ENCODE data around the gene EFEMP2. TPM values are rescaled to one million over a fixed set of nuclear protein-coding genes. Genes with fewer than 3 reads are reported as not detected.

EFEMP2 gene
- total RNA-seq, 1 donor from 2014 or later, result 97.3 TPM

DNA sequence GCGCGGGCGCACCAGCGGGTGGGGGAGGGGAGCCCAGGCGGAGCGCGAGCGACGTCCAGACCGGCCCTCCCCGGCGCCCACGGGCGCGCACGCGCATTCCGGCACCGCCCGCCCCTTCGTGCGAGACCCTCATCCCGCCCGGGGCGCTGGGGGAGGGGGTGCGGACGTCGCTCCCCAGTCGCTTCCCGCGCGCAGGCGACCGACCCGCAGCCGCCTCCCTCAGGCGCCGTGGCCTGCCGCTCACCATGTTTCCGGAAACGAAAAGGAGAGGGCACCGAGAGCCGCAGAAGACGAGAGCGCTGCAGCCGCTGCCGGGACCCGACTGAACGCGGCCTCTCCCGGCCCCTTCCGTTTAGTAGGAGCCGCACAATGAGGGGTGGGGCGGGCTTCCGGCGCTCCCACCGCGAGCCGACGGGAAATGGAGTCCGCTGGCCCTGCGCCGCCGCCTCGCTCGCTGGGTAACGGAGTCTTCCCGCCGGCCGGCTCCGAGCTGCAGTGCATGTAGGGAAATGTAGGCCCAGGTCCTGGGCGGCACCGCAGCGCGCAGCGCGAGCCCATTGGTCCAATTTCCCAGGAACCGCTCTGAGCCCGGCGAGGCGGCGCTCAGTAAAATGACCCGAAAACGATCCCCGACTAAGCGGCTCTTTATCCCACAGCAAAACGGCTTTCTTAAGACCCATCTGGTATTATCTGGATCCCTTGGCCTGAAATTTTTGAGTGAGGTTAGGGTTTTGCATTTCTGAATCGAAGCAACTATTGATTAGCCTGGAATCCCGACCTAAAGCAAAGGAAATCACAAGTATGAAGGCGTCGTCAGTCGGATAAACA, 14.5 kb downstream of the EFEMP2 start, which contains the start of gene CFL1:
Gene CFL1, minus strand, starts transcription at position 328 of the 828 bp plus-strand sequence. Its CDS starts 81 bp downstream, at position 247.
- Histone ChIP-seq H3K27ac (ENCODE audit: low read depth, low read length) (peak within 1 kb of the TSS; percentile 75), H2AFZ (ENCODE audit: low read depth, low read length) (peak within 1 kb of the TSS; percentile 7), H3K9me3 (ENCODE audit: insufficient read depth, low read depth, low read length) (no peaks in the 10 kb centered on the region), H3K79me2 (ENCODE audit: insufficient read depth, low read length) (peaks cover 76% of the 10 kb centered on the region), H3K27me3 (ENCODE audit: insufficient read depth, low read length) (no peaks in the 10 kb centered on the region), H3K36me3 (ENCODE audit: insufficient read depth, low read length) (peaks cover 38% of the 10 kb centered on the region), H3K4me3 (ENCODE audit: insufficient read depth, low read depth, low read length) (peak within 1 kb of the TSS; percentile 98), H3K9ac (ENCODE audit: low read length) (peak within 1 kb of the TSS; percentile 89), H3K4me1 (ENCODE audit: insufficient read depth, low read length) (peaks cover 48% of the 10 kb centered on the region), H3K4me2 (ENCODE audit: low read length) (peak within 1 kb of the TSS; percentile 96), H4K20me1 (ENCODE audit: insufficient read depth, low read length) (peaks cover 62% of the 10 kb centered on the region)
- Mint-ChIP-seq H3K4me3 (ENCODE audit: unreplicated experiment) (peak within 1 kb of the TSS; percentile 99), H3K27me3 (ENCODE audit: low read depth, unreplicated experiment) (no peaks in the 10 kb centered on the region), H3K4me1 (ENCODE audit: low read depth, unreplicated experiment) (peaks cover 39% of the 10 kb centered on the region), H3K27ac (ENCODE audit: unreplicated experiment) (peak within 1 kb of the TSS; percentile 99), H3K36me3 (ENCODE audit: low read depth, unreplicated experiment) (peaks cover 33% of the 10 kb centered on the region), H3K9me3 (ENCODE audit: unreplicated experiment) (no peaks in the 10 kb centered on the region)
- DNase-seq (ENCODE audit: low read depth) (peak; percentile 92), FAIRE-seq (no peak)
- TF ChIP-seq CTCF (IDR thresholded peaks at IDR 0.05; ENCODE audit: insufficient read depth, low read depth, low read length) (no peak), EZH2 (IDR thresholded peaks at IDR 0.05; ENCODE audit: insufficient read depth, low read length) (no peak)

DNA sequence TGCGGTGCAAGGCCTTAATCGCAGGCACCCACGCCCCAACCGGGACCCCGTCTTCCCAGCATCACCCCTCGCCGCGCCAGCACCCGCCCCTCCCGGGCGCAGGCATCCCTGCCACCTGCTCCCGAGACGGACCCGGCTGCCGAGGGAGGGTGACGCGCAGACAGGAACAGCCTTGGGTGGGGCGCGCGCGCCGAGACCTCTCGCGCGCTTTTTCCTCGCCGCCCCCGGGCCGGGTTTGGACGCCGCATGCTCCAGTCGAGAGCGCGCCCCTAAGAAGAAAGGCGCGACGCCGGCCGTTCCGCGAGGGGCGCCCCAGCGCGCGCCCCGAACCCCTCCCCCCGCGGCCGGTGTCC, 15.1 kb downstream of the EFEMP2 start:
- TF ChIP-seq CTCF (IDR thresholded peaks at IDR 0.05; ENCODE audit: insufficient read depth, low read depth, low read length), result no peak
- no peak for TF ChIP-seq EZH2 (IDR thresholded peaks at IDR 0.05; ENCODE audit: insufficient read depth, low read length)
- Mint-ChIP-seq H3K36me3 (ENCODE audit: low read depth, unreplicated experiment) (peaks cover 31% of the 10 kb centered on the region), H3K4me3 (ENCODE audit: unreplicated experiment) (peak overlapping the region; percentile 99), H3K27ac (ENCODE audit: unreplicated experiment) (no peak overlapping the region), H3K9me3 (ENCODE audit: unreplicated experiment) (no peaks in the 10 kb centered on the region), H3K27me3 (ENCODE audit: low read depth, unreplicated experiment) (no peaks in the 10 kb centered on the region), H3K4me1 (ENCODE audit: low read depth, unreplicated experiment) (peaks cover 35% of the 10 kb centered on the region)
- DNase-seq (ENCODE audit: low read depth) (no peak), FAIRE-seq (no peak)
- peaks cover 44% of the 10 kb centered on the region for H3K4me1 ChIP-seq (ENCODE audit: insufficient read depth, low read length)
- peaks cover 34% of the 10 kb centered on the region for H3K36me3 ChIP-seq (ENCODE audit: insufficient read depth, low read length)
- peak overlapping the region; percentile 86 for H3K9ac ChIP-seq (ENCODE audit: low read length)
- no peaks in the 10 kb centered on the region for H3K9me3 ChIP-seq (ENCODE audit: insufficient read depth, low read depth, low read length)
- peak overlapping the region; percentile 96 for H3K4me2 ChIP-seq (ENCODE audit: low read length)
- H3K79me2 ChIP-seq (ENCODE audit: insufficient read depth, low read length), result peaks cover 71% of the 10 kb centered on the region
- peak overlapping the region; percentile 98 for H3K4me3 ChIP-seq (ENCODE audit: insufficient read depth, low read depth, low read length)
- no peaks in the 10 kb centered on the region for H3K27me3 ChIP-seq (ENCODE audit: insufficient read depth, low read length)
- peak overlapping the region; percentile 75 for H3K27ac ChIP-seq (ENCODE audit: low read depth, low read length)
- peaks cover 62% of the 10 kb centered on the region for H4K20me1 ChIP-seq (ENCODE audit: insufficient read depth, low read length)
- H2AFZ ChIP-seq (ENCODE audit: low read depth, low read length), result no peak overlapping the region
